GM19438 (cell line): ENCODE data around the gene LSM3.
A peak's percentile ranks its signal among the peaks of the same experiment; 100 is the strongest.

Source experiments
- ATAC-seq: cut with Tn5 transposase; IDR thresholded peaks from one replicate; pipeline ENCODE4 v1.9.1; 2021; ENCODE audit warnings: low read depth; ENCODE audit not compliant: unreplicated experiment

Gene LSM3

DNA sequence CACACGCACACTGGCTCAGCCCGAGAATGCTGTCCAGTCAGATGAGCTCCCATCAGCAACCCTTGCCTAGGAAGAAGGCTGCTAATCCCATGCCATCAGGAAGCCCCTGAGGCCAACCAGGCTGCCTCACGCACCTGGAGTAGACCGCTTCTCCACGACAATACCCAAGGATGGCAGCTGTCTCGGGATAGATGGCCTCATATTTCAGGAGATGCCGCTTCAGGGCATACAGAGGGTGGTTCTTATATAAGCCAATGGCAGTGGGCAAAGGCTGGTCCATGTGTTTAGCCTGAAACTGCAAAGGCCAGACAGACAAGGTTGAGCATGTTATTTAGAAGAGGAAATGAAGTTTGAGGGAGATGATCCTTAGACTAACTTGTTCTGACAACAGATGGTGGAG is 22.4 kb upstream of the LSM3 start:
- ATAC-seq, result no peak

DNA sequence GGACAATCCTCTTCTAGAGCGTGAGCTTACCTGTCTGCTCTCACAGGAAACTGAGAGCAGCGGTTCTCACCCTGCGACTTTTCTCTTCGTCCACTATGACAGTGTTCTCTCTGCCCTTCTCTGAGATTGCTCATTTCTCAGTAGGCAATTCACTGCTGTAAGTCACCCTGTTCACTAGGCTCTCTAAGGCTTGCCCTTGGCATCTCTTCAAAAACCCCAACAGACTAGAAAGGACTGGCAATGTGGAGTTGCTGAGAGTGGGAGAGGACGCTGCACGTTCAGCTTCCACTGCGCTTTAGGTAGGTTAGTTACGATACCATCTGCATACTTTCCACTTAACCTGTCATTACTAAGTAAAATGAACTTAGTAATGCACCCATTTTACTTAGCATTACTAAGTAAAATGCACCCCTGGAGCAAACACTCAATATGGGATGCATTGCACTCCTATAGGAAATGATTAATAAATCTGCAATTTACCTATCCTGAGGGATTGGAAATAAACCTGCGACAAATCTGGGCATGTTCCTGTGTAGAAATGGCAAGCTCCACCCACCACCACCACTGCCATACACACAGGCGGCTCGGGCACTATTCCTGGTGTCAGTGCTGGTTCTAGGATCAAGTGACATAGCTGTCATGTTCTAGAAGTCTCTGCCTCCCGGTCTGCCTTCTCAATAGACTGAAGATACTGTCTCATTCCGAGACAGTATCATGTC is 21.6 kb upstream of the LSM3 start:
- ATAC-seq, result no peak

DNA sequence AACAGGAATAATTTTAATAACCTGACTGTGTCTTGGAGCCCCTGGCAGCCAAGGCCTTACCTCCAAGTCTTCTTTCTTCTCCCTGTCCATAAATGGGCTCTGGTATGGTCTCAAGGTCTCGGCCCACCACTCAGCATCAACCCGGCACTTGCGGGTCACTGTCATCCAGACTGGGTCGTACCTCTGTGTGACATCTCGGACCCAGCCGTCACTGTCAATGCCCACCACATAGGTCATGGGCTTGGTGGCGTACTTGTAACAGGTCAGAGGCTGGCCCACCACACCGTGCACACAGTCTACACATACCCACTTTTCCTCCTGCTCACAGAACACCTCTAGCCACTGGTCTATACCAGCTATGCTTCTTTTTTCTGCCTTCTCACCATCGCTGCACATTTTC is 20.7 kb upstream of the LSM3 start:
- no peak for ATAC-seq

DNA sequence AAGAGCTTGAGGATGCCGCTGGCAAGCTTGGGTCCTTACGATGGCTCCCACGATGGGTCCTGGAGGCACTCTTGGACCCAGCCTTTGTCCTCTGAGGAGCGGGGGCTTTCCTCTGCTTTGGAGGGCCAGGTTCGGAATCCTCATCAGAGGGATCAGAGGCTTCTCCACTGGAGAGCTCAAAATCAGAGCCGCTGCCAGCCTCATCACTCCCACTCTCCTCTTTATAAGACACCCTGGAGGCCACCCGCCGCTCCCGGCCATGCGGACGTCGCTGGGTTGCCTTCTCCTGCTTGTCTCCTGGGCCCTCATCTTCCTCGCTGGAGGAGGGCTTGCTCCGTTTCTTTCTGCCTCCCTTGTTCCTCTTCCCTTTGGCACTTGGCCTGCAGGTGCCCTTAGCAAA is 20.2 kb upstream of the LSM3 start:
- ATAC-seq, result no peak

DNA sequence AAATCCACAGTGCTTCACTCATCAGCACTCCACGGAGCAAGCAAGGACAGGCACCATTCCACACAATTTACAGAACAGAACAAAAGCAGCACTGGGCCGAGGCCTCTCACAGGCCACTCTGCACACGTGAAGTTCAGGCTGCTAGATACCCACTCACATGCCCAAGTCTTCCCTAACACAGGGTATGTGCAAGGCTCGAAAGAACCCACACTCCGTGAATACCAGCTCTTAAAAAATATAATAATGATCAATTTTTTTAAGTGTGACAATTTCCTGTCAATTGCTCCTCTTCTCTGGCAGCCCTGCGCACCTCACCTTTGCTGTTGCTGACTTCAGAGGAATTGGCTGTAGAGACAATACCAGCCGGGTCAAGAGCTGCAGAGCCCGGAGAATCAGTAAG is 19.2 kb upstream of the LSM3 start:
- no peak for ATAC-seq

DNA sequence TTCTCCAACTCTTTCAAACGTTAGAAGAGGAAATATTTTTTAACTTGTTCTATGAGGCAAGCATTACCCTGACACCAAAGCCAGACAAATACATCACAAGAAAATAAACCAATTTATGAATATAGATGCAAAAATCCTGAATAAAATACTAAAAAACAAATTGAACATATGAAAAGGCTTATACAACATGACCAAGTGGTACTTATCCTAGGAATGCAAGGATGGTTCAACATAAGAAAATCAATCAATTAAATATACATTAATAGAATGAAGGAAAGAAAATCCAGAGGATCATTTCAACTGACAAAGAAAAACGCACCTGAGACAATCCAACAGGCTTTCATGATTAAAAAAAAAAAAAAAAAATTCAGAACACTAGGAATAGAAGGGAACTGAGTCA is 17.3 kb upstream of the LSM3 start:
- ATAC-seq, result no peak

DNA sequence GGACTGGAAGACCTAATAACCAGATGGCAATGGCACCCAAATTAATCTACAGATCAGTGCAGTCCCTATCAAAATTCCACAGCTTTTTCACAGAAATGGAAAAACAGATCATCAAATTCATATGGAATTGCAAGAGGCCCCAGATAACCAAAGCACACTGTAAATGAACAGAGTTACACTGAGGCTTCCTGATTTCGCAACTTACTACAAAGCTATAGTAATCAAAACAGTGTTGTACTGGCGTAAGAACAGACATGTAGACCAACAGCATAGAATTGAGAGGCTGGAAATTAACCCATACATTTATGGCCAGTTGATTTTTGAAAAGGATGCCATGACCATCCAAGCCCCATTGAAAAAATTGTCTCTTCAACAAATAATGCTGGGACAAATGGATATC is 16.4 kb upstream of the LSM3 start:
- no peak for ATAC-seq

DNA sequence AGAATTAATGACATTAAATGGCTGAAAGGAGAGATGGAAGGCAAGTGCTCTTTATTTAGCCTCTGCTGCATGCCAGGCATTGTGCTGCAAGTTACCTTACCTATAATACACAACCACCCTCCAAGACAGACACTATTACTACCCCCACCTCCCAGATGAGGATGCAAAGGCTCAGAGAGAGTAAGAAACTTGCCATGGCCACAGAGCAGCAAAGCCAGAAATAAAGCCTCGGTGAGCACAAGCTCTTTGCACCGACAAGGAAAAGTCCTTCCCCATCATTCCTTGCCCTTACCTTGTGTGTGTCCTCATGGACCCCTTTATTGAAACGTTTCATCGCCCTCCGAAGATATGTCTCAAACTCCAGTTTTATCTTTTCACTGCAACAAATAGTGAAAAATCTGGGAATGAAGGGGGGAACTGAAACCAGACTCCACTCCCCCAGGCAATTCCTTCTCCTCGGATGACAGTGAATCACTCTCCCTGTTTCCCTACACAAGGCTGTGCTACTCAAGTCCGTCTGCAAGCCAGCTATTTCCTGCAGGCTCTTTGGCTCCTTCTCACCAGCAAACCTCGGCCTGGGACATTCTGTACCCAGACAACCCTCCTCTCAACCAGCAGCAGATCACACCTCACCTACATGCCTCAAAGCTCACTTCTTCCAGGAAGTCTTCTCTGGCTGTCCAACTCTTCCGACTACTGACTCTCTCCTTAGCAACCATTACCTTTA is 11.6 kb upstream of the LSM3 start:
- ATAC-seq, result no peak

DNA sequence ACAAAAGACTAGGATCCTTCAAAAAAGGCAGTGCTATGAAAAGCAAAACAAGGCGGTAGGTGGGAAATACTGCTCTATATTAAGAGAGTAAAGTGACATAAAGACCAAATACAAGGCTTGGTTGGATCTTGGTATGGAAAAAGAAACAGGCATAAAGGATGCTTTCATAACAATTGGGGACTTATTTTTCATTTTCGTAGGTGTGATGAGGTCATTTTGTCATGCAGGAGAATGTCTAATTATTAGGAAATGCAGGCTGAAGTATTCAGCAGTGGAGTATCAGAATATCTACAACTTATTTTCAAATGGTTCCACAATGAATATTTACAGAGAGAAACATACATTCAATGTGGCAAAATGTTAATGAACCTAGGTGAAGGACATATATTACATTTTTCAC is 9.2 kb upstream of the LSM3 start:
- ATAC-seq, result no peak

DNA sequence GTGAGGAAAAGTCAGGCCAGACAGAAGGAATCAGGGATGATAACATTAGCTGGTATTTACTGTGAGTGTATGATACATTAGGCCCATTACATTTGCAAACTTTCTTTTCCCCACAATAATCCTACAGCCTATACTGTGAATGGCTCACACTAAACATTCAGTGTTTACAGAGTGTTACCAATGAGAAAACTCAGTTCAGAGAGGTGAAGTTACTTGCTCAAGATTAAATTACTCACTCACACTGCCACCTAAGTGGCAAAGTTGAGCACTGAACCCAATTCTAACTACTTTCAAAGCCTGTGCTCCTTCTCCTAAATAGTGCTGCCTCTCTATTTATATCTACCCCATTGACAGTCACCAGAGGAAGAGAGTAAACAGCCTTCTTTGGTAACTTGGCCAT is 8.7 kb upstream of the LSM3 start:
- ATAC-seq, result no peak

DNA sequence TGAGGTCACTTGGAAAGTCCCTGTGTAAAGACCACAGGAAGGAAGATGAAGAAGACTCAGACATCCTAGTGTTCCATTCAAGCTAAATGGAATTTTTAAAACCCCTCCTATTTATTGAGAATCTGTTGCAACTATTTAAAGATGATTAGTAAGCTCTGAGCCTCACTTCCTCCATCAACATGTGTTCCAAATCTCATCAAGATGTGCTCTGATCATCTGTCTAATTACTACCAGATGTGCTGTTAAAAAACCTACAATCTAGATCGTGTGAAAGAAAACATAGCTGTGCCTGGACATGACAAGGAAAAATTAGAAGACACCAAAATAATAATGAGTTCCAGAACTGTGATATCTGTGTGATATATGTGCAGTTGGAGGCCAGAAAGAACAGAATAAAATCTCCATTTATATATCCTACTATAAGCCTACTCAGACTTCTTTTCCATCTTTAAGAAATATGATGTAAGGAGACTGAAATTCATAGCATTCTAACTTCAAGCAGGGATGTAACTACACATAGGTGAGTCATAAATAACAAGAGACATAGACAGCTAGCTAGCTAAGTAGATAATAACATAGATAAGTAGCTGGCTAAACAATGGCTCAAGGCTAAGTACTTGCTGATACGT is 8.0 kb upstream of the LSM3 start:
- no peak for ATAC-seq

DNA sequence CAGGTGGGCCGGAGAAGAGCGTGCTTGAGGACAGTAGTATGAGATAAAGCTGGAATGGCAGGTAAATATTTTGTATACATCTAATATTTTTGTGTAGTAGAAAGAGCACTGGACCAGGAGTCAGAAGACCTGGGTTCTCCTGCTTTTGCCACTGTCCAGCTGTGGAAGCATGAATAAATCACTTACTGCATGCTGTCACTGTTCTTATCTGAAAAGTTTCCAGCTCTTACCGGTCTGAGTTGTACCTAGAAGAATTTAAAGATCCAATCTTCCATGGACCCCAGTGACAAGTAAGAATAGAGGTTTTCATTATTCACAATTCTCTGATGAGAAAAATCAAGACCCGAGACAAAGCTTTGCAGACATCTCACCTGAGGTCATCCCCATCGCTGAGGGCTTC is 6.1 kb upstream of the LSM3 start:
- no peak for ATAC-seq

DNA sequence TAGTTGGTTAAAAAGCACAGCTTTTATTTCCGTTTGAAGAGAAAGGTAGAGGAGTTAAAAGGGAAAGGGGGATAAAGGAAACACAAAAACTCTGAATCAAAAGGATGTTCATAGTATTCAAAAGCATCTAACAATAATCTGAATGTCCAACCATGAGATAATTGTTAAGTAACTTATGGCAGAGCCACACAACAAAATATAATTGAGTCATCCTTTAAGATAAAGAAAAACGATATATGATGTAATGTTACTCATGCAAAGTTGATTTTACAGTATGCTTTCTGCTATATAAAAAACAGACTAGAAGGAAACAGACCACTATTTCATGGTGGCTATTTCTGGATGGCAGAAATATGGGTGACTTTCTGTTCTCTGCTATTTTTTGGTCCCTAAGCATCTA is 4.1 kb upstream of the LSM3 start:
- no peak for ATAC-seq

DNA sequence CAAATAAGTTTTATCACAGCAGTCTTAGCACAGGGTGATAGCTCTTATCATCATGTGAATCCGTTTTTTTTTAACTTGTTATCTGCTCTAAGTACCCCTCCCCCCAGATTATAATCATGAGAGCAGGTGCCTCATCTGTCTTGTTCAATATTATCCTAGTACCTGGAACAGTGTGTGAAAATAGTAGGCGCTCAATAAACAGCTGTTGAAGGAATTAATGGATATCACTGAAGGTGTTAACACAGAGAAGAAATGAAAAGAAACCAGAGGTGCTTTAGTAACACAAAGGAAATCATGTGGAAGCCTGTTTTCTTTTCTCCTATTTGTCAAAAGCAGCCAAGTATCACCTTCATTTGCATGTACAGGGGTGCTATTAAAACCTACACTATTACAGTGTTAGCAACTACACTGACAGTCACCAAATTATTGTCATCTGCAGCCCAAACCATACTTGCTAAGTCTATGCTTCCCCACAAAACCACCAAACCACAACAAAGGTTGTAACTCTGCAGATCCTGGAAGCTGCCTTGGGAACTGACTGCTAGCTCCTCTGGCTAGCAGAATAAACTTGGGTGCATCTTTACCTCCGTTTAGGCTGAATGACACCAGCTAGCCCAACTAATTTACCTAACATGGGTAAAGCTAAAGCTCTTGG is 3.1 kb upstream of the LSM3 start:
- ATAC-seq, result no peak

DNA sequence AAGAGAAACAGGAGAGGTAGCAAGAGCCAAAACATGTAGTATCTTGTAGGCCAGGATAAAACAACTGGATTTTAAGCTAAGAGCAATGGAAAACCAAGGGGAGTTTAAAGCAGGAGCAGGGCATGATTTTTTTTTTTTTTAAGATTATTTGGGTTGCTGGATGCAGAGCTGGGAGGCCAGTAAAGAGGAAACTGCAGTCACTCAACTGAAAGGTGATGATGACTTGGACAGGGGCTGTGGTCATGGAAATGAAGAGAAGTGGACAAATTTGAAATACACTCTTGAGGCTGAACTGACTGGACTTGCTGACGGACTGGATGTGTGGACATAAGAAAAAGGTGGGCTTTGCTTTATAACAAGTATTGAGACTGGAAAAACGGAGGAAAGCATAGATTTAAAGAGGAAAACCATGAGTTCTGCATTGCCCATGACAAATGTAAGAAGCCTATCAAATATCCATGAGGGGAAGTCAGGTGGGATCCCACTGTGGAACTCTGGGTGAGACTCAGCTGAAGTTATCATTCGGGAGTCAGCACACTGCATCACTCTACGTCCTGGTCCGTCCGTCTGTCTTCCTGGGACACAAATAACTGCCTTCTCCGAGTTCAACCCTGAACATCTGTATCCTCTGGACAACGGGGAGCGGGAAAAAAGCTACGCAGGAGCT is 904 bp upstream of the LSM3 start:
- peak; percentile 13 for ATAC-seq

DNA sequence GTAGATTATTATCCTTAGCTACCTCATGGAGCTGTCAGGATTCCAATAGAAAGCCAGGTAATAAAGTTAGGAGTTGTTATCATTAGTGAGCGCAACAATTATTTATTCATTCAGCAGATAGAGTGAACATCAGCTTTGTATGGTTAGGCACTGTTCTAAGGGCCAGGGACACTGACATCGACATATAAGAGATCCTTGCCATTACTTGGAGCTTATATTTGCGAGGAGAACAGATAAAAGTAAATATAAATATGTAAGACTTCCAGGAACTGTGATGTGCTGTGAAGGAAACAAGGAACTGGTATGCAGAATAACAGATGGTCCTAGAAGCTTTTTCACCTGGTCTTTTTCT is 473 bp downstream of the LSM3 start:
- no peak for ATAC-seq

DNA sequence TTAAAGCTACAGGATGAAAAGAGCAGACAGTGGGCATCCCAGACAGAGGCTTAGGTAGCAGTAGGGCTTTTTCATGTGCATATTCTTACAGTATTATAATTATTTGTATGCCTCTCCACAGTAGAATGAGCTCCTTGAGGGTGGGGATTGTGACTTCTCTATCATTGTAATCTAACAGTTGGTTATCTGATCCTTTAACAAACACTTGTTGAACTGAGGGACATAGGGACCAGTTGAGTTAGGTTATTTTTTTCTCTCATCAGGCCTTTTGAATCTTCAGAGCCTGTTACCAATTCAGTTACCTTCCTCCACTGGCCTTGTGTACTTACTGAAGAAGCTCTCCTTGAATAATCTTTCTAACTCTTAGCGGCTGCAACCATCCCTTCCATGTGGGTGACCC is 1.2 kb downstream of the LSM3 start:
- no peak for ATAC-seq

DNA sequence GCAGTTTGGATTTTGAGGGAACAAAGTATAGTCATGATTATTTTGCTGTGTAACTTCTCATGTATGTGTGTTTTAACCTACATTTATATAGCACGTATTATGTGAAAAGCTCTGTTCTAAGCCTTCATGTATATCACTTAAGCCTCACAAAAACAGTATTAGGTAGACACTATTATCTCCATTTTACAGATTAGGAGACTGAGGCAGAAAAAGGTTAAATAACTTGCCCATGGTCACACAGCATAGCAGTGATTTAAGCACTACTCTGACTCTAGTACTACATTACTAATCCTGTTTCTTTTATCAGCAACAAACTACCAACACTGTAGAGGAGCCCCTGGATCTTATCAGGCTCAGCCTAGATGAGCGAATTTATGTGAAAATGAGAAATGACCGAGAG is 2.6 kb downstream of the LSM3 start:
- no peak for ATAC-seq

DNA sequence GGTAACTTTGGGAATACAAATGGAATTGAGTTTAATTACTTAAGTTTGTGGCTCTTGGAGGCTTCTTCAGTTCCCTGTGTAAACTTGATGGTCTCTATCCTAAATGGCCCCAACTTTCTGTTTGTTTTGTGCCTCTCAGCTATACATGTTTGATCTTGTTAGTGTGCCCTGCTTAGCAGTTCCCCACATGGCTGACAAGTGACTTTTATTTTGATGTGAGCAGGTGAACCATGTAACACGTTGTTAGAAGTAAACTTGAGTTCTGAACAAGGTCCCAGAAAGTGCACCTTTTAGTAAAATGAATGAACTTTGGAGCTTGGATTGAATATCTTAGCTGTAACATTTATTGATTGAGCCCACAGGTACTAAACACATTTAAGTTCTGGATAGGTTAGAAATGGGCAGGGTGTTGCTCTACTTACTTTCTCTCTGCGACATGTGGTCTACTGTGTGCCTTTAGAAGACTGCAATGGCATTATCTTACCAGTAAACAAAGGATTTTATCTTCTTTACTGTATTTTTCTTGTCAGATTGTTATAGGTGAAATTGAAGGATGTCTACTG is 4.5 kb downstream of the LSM3 start:
- ATAC-seq, result no peak

DNA sequence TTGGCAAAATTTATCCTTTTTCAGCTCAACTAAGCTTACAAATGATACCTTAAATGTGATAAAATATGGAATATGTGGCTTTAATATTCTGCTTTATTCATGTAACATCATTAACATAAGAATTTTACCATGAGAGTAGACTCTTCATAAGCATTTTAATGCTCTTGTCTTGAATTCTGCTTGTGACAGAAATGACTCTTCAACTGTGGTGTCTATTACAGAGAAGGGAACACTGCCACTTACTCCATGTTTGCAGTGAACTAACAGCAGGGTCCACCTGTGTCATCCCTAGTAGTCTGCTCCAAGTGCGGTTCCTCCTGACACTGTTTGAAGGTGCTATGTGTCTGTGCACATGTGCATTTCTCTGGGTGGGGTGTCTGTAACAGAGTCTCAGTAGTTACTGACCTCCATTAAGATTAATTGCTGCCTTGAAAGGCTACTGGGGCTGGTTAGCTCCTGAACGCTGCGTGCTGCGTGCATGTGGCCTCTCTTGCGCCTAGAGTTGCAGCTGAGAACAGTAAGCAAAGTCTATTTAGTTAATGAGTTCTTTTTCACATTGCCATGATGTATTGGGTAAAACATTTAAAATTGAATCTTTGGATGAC is 8.3 kb downstream of the LSM3 start:
- no peak for ATAC-seq
